Measurements from ENCODE around the gene TMEM132E.

Gene TMEM132E

DNA sequence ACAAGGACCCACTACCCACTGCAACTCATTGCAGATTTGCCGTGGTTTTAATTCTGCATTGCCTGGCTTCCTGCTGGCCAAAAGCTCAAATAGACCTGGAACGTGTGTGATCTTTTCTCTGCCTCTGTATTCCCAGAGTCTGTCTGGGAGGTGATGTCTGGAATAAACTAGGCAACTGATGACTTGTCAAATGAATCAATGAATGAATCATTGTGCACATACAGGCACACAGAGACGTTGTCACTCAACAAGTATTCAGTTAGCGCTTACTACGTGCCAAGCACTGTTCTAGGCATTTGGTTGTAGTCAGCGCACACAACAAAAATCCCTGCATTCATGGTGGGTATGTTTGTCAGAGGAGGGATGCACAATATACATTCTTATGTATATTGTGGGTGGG lies 8.9 kb downstream of the TMEM132E start:
- Histone ChIP-seq H3K4me3 (ENCODE audit: low read depth, low read length, poor library complexity, severe bottlenecking) (no peak overlapping the region), H3K27me3 (ENCODE audit: insufficient read depth, low read length) (no peaks in the 10 kb centered on the region), H4K20me1 (ENCODE audit: insufficient read depth, low read length) (no peaks in the 10 kb centered on the region), H3K27ac (ENCODE audit: low read depth, low read length, poor library complexity, severe bottlenecking) (no peak overlapping the region), H3K79me2 (ENCODE audit: insufficient read depth, low read length) (no peaks in the 10 kb centered on the region), H2AFZ (ENCODE audit: low read length) (no peak overlapping the region), H3K4me2 (ENCODE audit: low read length) (no peak overlapping the region), H3K36me3 (ENCODE audit: insufficient read depth, low read length) (no peaks in the 10 kb centered on the region), H3K9me3 (ENCODE audit: low read length) (no peaks in the 10 kb centered on the region), H3K9me2 (ENCODE audit: low read depth, low read length) (no peaks in the 10 kb centered on the region), H3F3A (ENCODE audit: insufficient read depth, low read length) (no peaks in the 10 kb centered on the region), H3K4me1 (ENCODE audit: insufficient read depth, low read length, severe bottlenecking) (no peaks in the 10 kb centered on the region), H3K9ac (ENCODE audit: low read length) (no peak overlapping the region)
- no peak for TF ChIP-seq EZH2 (IDR thresholded peaks at IDR 0.05; ENCODE audit: borderline replicate concordance, low read length)

DNA sequence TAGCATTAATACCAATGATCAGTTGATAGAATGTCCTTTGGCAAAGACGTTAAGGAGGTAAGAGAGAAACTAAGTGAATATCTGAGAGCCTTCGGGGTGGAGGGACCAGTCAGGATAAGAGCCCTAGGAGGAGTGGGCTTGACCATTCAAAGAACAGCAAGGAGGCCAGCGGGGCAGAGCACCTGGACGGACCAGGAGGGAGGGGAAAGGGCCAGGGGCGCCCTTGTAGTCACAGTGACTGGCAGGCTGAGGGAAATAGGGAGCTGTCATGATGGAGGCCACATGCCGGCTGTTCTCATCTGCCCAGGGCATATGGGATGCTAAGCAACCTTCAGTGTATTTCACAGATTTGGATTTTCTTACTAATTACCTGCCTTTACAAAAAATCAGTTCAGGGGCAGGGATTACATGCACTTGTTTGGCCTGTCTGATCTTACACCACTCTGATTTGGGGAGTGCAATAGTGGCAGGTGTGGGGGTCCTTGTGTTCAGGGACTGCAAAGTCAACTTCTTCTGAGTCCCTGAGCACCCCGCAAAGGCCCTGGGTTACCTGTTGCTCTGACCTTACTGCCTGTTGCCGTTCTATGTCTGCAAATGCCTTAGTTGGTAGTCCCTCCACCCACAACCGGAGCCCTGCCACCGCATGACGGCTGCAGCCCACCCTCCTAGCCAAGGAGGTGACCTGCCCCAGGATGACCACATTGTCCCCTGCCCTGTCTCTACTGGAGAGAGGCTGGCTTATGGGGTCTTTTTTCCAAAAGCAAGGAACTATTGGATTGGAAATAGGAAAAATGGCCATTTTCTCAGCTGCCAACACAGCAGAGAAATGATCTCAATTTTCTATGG lies 10.0 kb downstream of the TMEM132E start:
- H3K4me2 ChIP-seq (ENCODE audit: low read length), result no peak overlapping the region
- no peak overlapping the region for H2AFZ ChIP-seq (ENCODE audit: low read length)
- no peak overlapping the region for H3K4me3 ChIP-seq (ENCODE audit: low read depth, low read length, poor library complexity, severe bottlenecking)
- TF ChIP-seq, protein P1, sequence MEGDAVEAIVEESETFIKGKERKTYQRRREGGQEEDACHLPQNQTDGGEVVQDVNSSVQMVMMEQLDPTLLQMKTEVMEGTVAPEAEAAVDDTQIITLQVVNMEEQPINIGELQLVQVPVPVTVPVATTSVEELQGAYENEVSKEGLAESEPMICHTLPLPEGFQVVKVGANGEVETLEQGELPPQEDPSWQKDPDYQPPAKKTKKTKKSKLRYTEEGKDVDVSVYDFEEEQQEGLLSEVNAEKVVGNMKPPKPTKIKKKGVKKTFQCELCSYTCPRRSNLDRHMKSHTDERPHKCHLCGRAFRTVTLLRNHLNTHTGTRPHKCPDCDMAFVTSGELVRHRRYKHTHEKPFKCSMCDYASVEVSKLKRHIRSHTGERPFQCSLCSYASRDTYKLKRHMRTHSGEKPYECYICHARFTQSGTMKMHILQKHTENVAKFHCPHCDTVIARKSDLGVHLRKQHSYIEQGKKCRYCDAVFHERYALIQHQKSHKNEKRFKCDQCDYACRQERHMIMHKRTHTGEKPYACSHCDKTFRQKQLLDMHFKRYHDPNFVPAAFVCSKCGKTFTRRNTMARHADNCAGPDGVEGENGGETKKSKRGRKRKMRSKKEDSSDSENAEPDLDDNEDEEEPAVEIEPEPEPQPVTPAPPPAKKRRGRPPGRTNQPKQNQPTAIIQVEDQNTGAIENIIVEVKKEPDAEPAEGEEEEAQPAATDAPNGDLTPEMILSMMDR (IDR thresholded peaks at IDR 0.05; ENCODE audit: low read length), result no peak
- no peak for TF ChIP-seq EZH2 (IDR thresholded peaks at IDR 0.05; ENCODE audit: borderline replicate concordance, low read length)
- H3K4me1 ChIP-seq (ENCODE audit: insufficient read depth, low read length, severe bottlenecking), result no peaks in the 10 kb centered on the region
- no peaks in the 10 kb centered on the region for H3K9me3 ChIP-seq (ENCODE audit: low read length)
- H3K79me2 ChIP-seq (ENCODE audit: insufficient read depth, low read length), result no peaks in the 10 kb centered on the region
- no peaks in the 10 kb centered on the region for H4K20me1 ChIP-seq (ENCODE audit: insufficient read depth, low read length)
- no peaks in the 10 kb centered on the region for H3K9me2 ChIP-seq (ENCODE audit: low read depth, low read length)
- H3F3A ChIP-seq (ENCODE audit: insufficient read depth, low read length), result no peaks in the 10 kb centered on the region
- no peak overlapping the region for H3K9ac ChIP-seq (ENCODE audit: low read length)
- H3K27ac ChIP-seq (ENCODE audit: low read depth, low read length, poor library complexity, severe bottlenecking), result no peak overlapping the region
- H3K27me3 ChIP-seq (ENCODE audit: insufficient read depth, low read length), result no peaks in the 10 kb centered on the region
- no peaks in the 10 kb centered on the region for H3K36me3 ChIP-seq (ENCODE audit: insufficient read depth, low read length)

DNA sequence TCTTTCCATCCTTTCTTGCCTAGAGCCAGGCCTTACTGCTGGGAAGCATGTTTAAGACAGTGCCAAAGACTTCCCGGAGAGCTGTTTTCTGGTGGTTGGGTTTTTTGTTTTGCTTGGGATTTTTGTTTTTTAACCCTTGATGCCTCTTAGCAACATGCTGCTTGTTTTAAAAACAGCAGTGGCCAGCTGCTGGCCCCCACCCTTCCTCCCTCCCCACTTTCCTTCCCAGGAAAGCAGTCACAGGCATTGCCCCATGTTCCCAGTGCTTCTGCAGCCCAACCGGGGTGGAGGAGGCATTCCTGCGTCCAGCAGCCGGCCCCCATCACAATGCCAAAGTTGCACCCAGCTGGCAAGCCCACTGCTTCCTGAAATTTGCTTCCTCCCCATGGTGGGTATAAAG lies 12.6 kb downstream of the TMEM132E start:
- TF ChIP-seq, protein P1 (IDR thresholded peaks at IDR 0.05; ENCODE audit: low read length), result no peak
- TF ChIP-seq EZH2 (IDR thresholded peaks at IDR 0.05; ENCODE audit: borderline replicate concordance, low read length), result no peak
- Histone ChIP-seq H3K27ac (ENCODE audit: low read depth, low read length, poor library complexity, severe bottlenecking) (no peak overlapping the region), H3K4me1 (ENCODE audit: insufficient read depth, low read length, severe bottlenecking) (no peaks in the 10 kb centered on the region), H3K9me3 (ENCODE audit: low read length) (no peaks in the 10 kb centered on the region), H3K9me2 (ENCODE audit: low read depth, low read length) (no peaks in the 10 kb centered on the region), H3K79me2 (ENCODE audit: insufficient read depth, low read length) (no peaks in the 10 kb centered on the region), H3K4me3 (ENCODE audit: low read depth, low read length, poor library complexity, severe bottlenecking) (no peak overlapping the region), H2AFZ (ENCODE audit: low read length) (no peak overlapping the region), H3K4me2 (ENCODE audit: low read length) (no peak overlapping the region), H3K9ac (ENCODE audit: low read length) (no peak overlapping the region), H4K20me1 (ENCODE audit: insufficient read depth, low read length) (no peaks in the 10 kb centered on the region), H3K27me3 (ENCODE audit: insufficient read depth, low read length) (no peaks in the 10 kb centered on the region), H3F3A (ENCODE audit: insufficient read depth, low read length) (no peaks in the 10 kb centered on the region), H3K36me3 (ENCODE audit: insufficient read depth, low read length) (no peaks in the 10 kb centered on the region)

DNA sequence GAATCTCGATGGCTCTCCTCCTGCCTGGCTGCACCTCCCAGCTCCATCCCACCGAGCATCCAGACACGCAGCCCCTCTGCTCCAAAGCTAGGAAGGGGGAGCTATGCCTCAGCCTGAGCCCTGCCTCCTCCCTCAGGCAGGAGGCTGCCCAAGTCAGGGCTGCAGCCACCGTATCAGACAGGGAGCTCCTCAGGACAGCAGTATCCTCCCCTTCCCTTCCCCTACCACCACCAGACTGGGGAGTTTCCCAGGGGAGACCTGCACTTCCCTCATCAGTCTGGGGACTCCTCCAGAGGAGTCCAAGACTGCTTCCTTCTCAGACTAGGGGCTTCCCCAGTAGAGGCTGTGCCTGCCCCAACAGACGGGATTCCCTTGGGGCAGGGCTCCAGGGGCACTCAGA lies 17.5 kb downstream of the TMEM132E start:
- Histone ChIP-seq H3K4me3 (ENCODE audit: low read depth, low read length, poor library complexity, severe bottlenecking) (no peak overlapping the region), H3K9me3 (ENCODE audit: low read length) (no peaks in the 10 kb centered on the region), H3K79me2 (ENCODE audit: insufficient read depth, low read length) (no peaks in the 10 kb centered on the region), H3K4me2 (ENCODE audit: low read length) (no peak overlapping the region), H3K27ac (ENCODE audit: low read depth, low read length, poor library complexity, severe bottlenecking) (no peak overlapping the region), H3F3A (ENCODE audit: insufficient read depth, low read length) (no peaks in the 10 kb centered on the region), H4K20me1 (ENCODE audit: insufficient read depth, low read length) (no peaks in the 10 kb centered on the region), H3K27me3 (ENCODE audit: insufficient read depth, low read length) (no peaks in the 10 kb centered on the region), H3K4me1 (ENCODE audit: insufficient read depth, low read length, severe bottlenecking) (no peaks in the 10 kb centered on the region), H3K9ac (ENCODE audit: low read length) (no peak overlapping the region), H2AFZ (ENCODE audit: low read length) (no peak overlapping the region), H3K9me2 (ENCODE audit: low read depth, low read length) (no peaks in the 10 kb centered on the region), H3K36me3 (ENCODE audit: insufficient read depth, low read length) (no peaks in the 10 kb centered on the region)
- TF ChIP-seq, protein P1 (IDR thresholded peaks at IDR 0.05; ENCODE audit: low read length), result no peak
- TF ChIP-seq EZH2 (IDR thresholded peaks at IDR 0.05; ENCODE audit: borderline replicate concordance, low read length), result no peak
